NCI-H1436 treated with DMSO at 0.1 percent for 48 hours (cell line): ENCODE measurements around the gene ATXN7L1.
"Not testable (repeated sequence)": the region's sequence is repeated elsewhere in the genome, so short reads cannot be mapped to it uniquely, and the experiment has no call there.

Experiments
- DNase-seq: peaks from one replicate; lab custom pipeline; 2025; lab: John Stamatoyannopoulos, UW

The ATXN7L1 gene

DNA sequence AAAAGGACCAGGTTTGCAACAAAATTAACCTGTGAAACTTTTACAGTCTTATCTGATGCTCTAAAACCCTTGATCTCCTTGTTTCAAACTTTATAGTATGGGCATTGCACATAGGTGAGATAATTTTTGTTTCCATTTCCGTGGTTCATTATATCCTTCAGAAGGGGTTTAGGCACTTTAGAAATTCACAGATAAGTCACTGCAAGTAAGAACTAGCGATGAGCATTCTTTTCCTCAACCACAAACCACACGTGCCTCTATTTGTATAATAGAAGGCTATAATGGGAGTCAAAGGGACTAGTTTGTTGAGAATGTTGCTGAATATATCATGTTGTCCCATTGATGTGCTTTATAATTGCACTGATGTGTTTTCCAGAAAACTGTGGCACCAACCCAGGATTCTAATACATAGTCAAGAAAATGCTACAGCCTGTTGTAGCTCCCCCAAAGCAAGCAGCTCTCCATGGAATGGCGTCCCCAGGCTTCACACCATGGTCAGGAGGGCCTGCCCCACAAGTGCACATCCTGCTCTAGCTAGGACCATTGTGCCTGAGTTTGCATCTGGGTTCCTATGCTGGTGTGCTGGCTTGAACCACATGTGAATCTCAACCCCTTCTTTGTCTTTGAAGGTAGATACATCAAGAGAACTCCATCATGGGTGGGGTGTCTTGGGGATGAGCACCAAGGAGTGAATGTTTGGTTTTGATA is 14.0 kb upstream of the ATXN7L1 start:
- DNase-seq = no peak

DNA sequence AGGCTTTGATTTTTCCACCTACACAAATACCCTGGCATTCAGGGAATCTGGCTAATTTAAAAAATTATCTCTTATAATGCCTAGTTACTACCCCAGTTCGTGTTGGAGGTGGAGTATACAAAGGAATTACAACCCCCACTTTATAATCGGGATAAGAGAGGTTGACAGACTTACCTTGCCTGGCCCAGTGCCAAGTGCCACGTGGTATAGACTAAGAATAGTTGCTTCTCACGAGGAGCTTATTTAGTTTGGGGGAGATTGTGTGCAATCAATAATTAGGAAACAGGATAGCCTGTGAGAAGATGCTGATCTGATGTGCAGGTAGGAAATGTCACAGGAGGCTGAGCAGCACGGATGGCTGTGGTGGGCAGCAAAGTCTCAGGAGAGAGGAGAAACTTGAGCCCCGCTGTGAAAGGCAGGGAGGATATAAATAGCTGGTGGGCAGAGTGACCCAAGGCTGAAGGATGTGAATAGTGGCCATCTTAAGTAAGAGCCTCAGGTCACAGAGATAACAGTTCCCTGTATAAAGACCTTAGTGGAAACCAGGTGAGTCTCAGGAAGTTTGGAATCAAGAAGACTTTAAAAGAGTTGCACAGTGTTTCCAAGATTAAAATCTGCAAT is 11.3 kb upstream of the ATXN7L1 start:
- no peak for DNase-seq

DNA sequence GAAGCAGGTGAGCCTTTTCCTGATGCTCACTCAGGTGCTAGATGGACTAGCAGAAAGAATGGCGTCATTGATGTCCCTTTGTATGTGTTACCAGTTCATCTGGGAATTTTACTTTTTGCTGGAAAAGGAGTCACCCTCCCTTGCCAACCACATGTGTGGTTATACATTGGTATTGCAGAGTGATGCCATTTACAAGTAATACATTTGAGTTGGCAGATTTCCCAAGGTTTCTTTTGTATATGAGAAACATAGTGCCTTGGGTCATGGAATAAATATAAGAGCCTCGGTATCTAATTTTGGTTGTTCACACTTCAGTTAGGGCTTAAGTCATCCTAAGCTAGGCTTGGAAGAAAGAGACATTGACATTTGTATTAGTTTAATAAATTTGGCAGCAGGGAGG is 10.4 kb upstream of the ATXN7L1 start:
- no peak for DNase-seq

DNA sequence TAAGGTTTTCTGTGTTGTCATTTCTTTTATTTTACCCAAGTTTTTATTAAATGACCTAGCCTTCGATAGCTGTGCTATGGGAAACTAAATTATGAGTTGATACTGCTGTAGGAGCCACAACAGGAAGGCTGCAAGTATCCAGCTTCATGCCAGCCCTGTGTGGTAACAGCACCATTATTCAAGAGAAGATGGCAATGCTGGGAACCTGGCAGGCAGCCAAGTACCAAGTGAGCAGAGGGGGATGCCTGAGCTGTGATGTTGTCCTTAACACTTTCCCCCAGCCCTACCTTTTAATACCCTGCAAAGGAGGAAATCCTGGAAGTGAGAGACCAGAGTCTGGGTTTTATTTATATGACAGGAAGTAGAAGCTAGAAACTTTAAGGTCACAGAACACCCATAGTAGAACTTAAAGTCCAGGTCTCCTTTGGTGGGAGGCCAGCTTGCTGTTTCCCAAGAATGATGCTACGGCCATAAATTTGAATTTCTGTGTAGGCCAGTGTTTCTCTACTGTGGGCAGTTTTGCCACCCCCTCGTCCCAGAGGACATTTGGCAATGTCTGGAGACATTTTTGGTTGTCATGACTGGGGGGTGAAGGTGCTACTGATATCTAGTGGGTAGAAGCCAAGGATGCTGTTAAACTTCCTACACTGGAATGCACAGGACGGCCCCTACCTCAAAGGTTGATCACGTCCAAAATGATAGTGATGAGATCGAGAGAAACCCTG is 9.2 kb upstream of the ATXN7L1 start:
- DNase-seq = no peak

DNA sequence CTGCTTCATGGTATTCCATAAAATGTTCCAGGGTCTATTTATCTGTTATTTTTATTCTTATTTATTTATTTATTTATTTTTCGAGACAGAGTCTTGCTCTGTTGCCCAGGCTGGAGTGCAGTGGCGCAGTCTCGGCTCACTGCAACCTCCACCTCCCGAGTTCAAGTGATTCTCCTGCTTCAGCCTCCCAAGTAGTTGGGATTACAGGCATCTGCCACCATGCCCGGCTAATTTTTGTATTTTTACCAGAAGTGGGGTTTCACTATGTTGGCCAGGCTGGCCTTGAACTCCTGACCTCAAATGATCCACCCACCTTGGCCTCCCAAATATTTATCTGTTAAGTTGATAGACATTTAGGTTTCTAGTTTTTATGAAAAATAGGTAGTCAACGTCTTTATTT is 6.8 kb upstream of the ATXN7L1 start:
- DNase-seq = not testable (repeated sequence)

DNA sequence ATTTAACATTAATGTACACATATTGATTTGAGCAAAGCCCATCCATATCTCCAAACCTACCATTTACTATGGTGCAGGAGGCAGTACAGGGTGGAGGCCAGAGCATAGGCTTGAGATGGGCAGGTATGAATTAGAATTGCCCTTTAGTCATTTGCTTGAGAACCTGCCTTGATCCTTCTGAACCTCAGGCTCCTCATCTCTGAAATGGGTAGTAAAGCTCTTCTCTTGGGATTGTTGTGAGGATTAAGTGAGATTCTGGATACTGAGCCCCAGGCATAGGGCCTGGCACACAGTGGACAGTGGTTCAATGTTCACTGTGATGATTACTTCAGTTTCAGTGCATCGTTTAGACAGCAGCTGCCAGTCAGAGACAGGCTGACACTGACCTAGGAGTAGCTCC is 5.0 kb upstream of the ATXN7L1 start:
- no peak for DNase-seq

DNA sequence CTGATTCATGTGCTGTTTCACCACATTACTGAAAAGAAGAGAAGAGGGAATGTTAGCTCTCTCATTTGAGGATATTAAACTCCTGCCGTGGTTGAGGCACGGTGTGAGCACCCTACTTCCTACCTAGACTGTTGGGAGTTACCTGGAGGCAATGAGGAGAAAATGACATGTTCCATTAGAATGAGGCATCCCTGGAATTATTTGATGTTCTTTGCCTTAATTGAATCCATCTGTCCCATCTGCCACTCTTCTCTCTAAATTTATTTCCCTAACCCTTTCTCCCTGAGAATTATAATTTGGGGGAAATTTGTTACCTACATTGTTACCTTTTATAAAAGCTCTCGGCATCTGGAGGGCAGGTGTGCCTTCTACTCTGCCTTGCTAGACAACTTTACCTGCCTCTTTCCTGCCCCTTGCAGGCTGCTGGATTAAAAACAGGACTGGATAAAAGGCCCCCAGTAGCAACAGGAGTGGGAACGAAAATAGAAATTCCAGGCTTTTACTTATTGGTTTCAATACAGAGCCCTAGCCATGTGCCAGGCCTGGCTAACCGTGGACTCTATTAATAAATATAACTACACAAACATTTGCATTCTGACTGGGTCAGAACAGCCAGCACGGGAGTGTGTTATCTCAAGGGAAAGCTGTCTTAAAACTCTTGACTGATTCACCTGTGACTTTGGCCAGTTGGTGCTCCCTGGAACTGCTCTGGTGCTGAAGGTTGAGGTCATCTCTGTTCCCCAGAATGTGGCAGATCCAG is 4.4 kb upstream of the ATXN7L1 start:
- no peak for DNase-seq

DNA sequence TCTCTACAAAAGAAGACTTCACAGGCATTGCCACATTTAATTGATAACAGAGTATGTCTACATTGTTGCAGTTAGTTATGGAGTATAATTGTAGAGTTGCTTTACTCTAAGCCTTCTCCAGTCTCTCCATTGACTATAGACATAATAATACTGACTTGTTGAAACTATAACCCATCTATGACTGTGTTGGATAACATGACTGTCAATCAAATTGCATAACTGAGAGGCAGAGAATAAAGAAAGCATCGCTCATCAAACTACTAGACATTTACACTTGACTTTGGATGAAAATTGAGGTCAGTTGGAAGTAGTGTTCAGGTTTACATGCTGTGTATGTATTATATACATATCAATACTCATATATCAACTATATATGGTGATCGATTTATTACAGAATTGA is 3.4 kb upstream of the ATXN7L1 start:
- DNase-seq = no peak

DNA sequence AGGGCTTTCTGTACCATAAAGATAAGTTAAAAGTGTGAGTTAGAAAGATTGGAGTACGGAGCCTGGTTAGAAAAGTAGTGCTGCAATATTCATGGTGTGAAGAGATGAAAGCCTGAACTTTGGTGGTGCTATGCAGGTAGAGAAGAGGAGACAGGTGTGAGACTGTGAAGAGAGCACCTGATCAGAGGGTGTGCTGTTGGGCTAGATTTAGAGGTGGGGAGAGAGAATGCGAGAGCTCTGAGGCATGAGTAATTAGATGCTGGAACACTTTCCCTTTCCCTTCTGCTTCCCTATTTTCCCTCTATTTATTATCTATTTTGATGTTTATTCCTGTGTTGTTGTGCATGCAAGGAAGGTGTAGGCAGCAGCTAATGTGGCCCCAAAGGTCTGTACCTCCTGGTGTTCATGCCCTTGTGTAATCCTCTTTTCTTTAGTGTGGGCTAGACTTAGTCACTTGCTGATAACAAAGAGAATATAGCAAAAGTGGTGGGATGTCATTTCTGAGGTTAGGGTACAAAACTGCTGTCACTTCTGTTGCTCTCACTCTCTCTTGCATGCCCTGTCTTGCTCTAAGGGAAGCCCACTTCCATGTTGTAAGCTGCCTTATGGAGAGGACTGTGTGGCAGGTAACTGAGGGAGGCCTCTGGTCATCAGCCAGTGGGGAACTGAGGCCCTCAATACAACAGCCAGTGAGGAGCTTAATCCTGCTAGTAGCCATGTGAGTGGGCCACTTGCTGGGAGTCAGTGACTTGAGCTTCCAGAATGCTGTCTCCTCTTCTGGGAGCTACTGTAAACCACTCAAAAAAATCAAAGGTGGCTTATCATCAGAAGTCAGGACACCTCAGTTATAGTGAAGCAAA is 2.6 kb upstream of the ATXN7L1 start:
- DNase-seq = no peak

DNA sequence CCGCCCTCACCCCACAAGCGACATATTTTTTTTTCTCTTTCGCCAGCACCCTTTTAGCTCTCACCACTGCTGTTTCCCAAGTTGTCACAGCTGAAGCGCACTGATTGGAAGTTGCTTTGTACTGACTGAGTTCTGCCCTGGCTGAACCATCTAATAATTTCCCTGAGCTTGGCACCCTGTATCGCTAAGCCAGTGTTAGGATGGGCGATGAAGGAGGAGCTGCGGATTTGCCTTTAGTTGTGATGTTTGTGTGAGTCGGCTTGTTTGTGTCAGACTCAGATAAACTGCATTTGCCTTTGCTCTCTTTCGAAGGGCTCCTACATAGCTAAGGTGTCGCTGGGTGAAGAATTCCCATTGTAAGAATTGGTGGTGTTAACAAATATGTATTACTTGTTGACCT is 1.3 kb upstream of the ATXN7L1 start:
- no peak for DNase-seq

DNA sequence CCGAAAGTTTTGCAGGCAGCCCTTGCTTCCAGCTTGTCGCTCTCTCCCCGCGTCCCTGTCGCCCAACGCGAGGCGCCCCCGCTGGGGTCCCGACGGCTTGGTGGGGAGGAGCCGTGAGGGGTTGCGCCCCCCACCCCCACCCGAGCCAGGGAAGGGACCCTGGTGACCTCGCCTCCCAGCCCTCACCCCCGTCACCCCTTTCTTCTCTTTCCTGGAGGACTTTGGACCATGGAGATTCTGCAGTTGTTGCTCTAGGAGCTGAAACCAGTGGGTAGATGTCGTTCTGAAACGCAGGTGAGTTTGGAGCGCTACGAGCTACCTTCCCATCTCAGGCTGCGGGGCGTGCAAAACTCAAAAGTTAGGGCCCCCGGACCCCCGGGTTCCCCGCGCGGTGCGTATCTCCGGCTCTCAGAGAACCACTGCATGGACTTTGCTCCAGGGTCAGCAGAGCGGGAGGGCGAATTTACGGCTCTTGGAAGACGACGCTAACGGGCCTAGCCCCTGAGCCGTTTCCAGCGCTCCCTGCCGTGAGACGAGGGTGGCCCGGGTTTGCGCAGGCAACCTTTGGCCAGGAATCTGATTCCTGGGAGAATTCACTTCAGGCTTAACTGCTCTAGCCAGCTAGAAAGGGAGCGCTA is 684 bp upstream of the ATXN7L1 start:
- DNase-seq = no peak

DNA sequence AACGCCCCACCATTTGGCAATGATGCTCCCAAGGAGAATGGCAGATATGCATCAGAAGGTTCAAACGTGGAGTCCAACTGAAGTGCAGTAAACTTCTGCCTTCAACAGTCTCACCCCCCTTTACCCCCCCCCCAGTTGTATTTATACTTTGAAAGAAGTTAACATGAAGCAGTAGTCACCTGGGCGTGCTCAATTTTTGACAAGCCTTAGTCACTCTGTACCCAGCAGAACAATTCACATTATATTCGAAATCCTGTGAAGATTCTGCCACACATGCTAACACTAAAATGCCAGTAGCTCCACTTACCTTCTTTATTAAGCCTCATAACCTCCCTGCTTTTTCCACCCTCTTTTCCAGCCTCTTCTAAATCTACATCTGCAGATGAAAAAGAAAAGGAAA is 894 bp downstream of the ATXN7L1 start:
- no peak for DNase-seq

DNA sequence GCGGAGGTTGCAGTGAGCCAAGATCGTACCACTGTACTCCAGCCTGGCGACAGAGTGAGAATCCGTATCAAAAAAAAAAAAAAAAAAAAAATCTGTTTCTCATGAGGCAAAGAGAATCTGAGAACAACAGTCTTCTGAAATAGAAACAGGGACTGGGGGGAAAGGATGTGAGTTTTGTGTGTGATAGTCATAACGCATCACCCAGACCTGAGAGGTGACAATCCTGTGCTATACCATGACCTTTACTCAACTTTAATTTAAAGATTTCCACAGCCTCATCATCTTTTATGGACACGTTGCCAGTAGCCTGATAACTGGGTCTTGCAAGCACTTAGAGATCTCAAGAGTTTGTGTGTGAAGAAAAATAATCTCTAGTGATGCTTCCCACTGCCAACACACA is 2.3 kb downstream of the ATXN7L1 start:
- DNase-seq = no peak

DNA sequence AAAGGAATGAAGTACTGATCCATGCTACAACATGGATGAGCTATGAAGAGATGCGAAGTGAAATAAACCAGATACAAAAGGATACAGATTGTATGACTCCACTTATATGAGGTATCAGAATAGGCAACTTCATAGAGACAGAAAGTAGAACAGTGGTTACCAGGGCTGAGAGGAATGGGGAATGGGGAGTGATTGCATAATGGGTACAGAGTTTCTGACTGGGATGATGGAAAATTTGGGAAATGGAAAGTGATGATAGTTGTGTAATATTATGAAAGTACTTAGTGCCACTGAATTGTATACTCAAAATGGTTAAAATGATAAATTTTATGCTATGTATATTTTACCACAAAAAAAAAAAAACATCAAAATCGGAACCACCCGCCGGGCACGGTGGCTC is 3.9 kb downstream of the ATXN7L1 start:
- DNase-seq = no peak

DNA sequence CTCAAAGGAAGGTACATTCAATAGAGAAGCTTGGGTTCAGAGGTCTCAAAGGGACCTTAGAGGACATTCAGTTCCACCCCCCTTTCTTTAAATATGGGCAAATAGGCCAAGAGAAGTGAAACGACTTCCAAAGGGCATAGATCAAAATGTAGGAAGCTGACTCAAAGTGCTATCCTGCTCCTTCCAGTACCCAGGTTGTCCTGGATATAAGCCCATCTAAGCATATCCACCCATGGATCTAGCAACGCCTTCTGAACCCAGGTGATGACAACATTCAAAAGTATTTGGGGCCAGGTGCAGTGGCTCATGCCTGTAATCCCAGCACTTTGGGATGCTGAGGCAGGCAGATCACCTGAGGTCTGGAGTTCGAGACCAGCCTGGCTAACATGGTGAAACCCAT is 5.3 kb downstream of the ATXN7L1 start:
- DNase-seq = no peak

DNA sequence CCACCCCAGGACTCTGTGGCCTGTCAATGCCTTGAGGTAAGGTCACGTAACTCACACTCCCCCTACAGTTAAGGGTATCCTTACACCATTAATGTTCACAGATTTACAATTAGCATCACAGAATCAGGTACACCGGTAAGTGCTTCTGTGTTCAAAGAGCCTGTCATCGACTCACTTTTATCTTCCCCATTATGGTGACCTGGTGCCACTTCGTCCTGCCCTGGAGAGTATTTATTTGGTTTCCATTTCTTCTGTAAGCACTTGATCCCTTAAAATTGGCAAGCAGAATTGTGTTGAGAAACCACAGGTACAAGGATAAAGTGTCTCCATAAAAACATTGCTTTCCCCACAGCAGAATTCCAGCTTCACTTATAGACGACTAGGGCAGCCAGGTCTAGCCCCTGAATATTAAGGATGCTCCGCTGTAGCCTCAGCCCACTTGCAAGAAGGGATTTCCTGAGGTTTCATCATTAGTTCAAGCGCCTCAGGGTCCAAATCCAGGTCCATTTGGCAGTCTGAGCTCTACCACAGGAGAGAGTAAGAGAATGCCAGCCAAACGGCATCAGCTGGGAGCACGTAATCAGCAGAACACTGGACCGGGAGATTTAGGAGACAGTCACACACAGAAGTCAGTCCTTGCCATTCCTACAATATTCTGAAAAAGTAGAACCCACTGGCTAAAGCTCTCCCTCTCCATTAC is 10.1 kb downstream of the ATXN7L1 start:
- DNase-seq = no peak

DNA sequence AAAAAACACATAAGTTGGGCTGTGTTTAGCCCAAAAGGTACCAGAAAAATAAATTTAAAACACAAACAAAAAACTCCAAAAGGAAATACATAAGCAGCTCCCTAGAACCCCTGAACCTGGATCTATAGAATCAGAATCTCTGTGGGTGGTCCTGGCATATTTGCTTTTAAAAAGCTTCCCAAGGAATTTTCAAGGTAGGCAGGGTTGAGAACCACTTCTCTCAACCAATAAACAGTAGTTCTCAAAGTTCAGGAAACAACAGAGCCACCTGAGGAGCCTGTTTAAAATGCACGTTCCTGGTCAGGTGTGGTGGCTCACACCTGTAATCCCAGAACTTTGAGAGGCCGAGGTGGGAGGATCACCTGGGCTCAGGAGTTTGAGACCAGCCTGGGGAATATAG is 12.5 kb downstream of the ATXN7L1 start:
- DNase-seq = no peak

DNA sequence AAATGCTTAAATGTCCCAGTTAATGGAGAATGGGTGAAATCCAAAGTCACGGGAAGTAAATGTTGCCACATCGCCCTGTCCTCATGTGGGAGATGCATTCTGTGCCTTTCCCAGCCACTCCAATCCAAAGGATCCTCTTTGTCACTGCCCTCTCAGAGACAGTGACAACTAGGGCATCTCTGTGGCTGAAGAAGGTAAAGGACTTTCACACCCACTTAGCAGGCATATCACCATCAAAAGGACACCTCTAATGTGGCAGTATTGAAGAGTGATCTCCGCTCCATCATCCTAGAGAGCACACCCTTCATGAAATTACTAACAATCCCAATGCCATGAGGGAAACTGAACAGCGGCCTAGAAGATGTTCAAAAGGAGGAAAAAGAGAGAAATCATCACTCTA is 13.6 kb downstream of the ATXN7L1 start:
- DNase-seq = no peak

DNA sequence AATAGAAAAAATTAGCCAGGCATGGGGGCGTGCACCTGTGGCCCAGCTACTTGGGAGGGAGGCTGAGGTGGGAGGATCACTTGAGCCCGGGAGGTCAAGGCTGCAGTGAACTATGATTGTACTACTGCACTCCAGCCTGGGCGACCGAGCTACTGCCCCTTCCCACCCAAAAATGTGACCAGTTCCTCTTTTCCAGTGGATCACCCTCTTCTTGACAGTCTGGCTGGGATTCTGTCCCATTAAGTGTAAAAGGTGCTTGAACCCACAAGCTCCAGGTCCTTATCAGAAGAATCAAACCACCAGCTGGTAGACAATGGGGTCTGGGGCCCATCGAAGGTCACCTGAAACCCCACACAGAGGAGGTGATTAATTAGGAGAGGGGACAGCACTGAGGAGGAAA is 14.1 kb downstream of the ATXN7L1 start:
- DNase-seq = no peak

DNA sequence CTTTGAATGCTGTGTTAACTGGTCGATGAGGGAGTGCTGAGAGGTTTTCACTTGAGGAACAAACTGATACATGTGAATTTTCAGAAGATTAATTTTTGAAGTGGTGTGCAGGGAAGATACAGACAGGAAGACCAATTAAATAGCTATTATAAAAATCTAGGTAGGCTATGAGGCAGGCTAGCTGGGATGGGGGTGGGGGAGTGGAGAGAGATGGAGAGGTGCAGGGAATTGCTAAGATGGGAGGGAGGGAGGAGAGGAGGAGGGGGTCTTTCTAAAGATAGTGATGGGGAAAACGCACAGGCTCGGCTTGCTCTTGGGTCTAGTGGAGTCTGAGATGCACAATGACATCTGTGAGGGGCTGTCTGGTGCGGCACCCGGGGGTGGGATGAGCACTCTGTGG is 15.2 kb downstream of the ATXN7L1 start:
- DNase-seq = no peak

DNA sequence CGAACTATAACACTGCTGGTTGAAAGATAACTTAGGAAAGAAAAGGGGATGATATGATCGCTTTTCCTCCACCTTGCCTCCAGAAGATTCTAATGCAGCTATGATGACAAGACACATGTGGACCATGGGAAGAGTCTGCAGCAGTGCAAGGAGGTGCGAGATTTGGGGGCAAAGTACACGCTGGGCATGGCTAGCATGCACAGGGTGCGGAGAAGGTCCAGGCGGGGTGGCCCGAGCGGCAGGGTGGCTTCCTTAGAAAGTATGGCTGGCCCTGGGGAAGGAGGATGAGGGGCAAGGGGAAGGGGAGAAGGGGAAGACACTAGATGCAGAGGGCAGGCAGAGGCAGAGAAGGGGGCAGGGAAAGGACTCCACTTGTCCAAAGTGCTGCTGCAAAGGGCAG is 15.6 kb downstream of the ATXN7L1 start:
- no peak for DNase-seq
